ENCODE measurements around the gene SLC17A8. TPM values are rescaled to one million over a fixed set of nuclear protein-coding genes. Genes with fewer than 3 reads are reported as not detected.

Gene SLC17A8
- total RNA-seq, 1 experiment from 2014 or later = not detected

GRCh38 chr12:100468126-100468525 lies 111.3 kb downstream of the SLC17A8 start:
- Histone ChIP-seq H3K27ac (ENCODE audit: insufficient read length, low read depth, low read length) (no peak overlapping the region), H2BK120ac (ENCODE audit: low read depth, low read length, poor library complexity, severe bottlenecking) (no peak overlapping the region), H3K4me1 (ENCODE audit: insufficient read depth, low read length) (no peaks in the 10 kb centered on the region; the same call in 1 of the 2 replicates), H4K8ac (replicated peaks; ENCODE audit: insufficient read length, low read depth, low read length) (no peak overlapping the region), H3K23ac (ENCODE audit: insufficient read length, low read depth, low read length) (no peak overlapping the region), H2BK12ac (ENCODE audit: insufficient read length, low read depth, low read length) (no peak overlapping the region), H3K79me1 (ENCODE audit: insufficient read depth, low read depth, low read length, poor library complexity, severe bottlenecking) (no peaks in the 10 kb centered on the region), H2BK5ac (ENCODE audit: insufficient read length, low read length) (no peak overlapping the region), H3K14ac (ENCODE audit: insufficient read depth, low read length) (no peak overlapping the region), H2BK20ac (ENCODE audit: low read depth, low read length, poor library complexity, severe bottlenecking) (no peak overlapping the region), H3K79me2 (ENCODE audit: insufficient read depth, low read length) (no peaks in the 10 kb centered on the region), H4K20me1 (ENCODE audit: control insufficient read depth, insufficient read depth, insufficient read length) (no peaks in the 10 kb centered on the region), H4K5ac (ENCODE audit: insufficient read length, low read depth, low read length) (no peak overlapping the region), H2AFZ (ENCODE audit: low read length) (no peak overlapping the region), H4K91ac (ENCODE audit: insufficient read length, low read depth, low read length) (no peak overlapping the region), H3K56ac (ENCODE audit: insufficient read length, low read depth, low read length) (no peak overlapping the region), H3K4me2 (ENCODE audit: insufficient read depth, insufficient read length, low read length) (no peak overlapping the region), H3K23me2 (ENCODE audit: insufficient read length, low read depth, low read length, poor library complexity, severe bottlenecking) (no peaks in the 10 kb centered on the region), H2BK15ac (ENCODE audit: low read depth, low read length) (no peak overlapping the region), H3K18ac (ENCODE audit: insufficient read length, low read depth, low read length) (no peak overlapping the region), H3K4ac (ENCODE audit: low read depth, low read length) (no peak overlapping the region), H3K9ac (ENCODE audit: extremely low read depth, insufficient read length, low read length) (no peak overlapping the region), H3K27me3 (ENCODE audit: insufficient read depth, low read length) (no peaks in the 10 kb centered on the region), H3K9me3 (ENCODE audit: control insufficient read depth, low read depth, low read length) (no peaks in the 10 kb centered on the region), H3T11ph (ENCODE audit: low read length) (no peak overlapping the region), H2AK5ac (ENCODE audit: insufficient read length, low read length) (no peak overlapping the region)
- H3K4me3 Mint-ChIP-seq = no peak overlapping the region
- H3K27ac Mint-ChIP-seq = no peak overlapping the region
- peaks cover 2% of the 10 kb centered on the region; the same call in 1 of the 2 replicates for H3K27me3 Mint-ChIP-seq (ENCODE audit: low read depth)
- DNase-seq = no peak
- H3K4me1 Mint-ChIP-seq = peaks cover 18% of the 10 kb centered on the region in 2 experiments
- H3K36me3 Mint-ChIP-seq (ENCODE audit: insufficient read depth in 1 of 3, low read depth in 3 of 3) = no peaks in the 10 kb centered on the region
- TF ChIP-seq, protein P1, sequence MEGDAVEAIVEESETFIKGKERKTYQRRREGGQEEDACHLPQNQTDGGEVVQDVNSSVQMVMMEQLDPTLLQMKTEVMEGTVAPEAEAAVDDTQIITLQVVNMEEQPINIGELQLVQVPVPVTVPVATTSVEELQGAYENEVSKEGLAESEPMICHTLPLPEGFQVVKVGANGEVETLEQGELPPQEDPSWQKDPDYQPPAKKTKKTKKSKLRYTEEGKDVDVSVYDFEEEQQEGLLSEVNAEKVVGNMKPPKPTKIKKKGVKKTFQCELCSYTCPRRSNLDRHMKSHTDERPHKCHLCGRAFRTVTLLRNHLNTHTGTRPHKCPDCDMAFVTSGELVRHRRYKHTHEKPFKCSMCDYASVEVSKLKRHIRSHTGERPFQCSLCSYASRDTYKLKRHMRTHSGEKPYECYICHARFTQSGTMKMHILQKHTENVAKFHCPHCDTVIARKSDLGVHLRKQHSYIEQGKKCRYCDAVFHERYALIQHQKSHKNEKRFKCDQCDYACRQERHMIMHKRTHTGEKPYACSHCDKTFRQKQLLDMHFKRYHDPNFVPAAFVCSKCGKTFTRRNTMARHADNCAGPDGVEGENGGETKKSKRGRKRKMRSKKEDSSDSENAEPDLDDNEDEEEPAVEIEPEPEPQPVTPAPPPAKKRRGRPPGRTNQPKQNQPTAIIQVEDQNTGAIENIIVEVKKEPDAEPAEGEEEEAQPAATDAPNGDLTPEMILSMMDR (conservative IDR thresholded peaks at IDR 0.05) = no peak
- H3K9me3 Mint-ChIP-seq = peaks cover 0 to 3% of the 10 kb centered on the region in 2 experiments; a peak in 2 of 5 replicates

Other genes with a start within 250 kb of the SLC17A8 start
- gene BLTP3B, start 214.2 kb upstream of the SLC17A8 start, total RNA-seq (2021) = 20.7 and 23.9 TPM in 2 replicates
- 34.9 and 36.5 TPM in 2 replicates for gene ACTR6, start 156.3 kb upstream of the SLC17A8 start, total RNA-seq (2021)
- 3.2 and 3.4 TPM in 2 replicates for gene DEPDC4, start 90.0 kb upstream of the SLC17A8 start, total RNA-seq (2021)
- gene SCYL2, start 89.9 kb upstream of the SLC17A8 start, total RNA-seq (2021) = 41.4 and 42.0 TPM in 2 replicates
- not detected in 2 replicates for gene NR1H4, start 116.8 kb downstream of the SLC17A8 start, total RNA-seq (2021)
- gene GAS2L3, start 216.6 kb downstream of the SLC17A8 start, total RNA-seq (2021) = 11.7 and 15.8 TPM in 2 replicates